Measurements from ENCODE around the gene WBP2. TPM values are rescaled to one million over a fixed set of nuclear protein-coding genes. Genes with fewer than 3 reads are reported as not detected.
"Not testable (repeated sequence)": the region's sequence is repeated elsewhere in the genome, so short reads cannot be mapped to it uniquely, and the experiment has no call there.

The WBP2 gene
- total RNA-seq, 1 donor = 31.1 TPM

DNA sequence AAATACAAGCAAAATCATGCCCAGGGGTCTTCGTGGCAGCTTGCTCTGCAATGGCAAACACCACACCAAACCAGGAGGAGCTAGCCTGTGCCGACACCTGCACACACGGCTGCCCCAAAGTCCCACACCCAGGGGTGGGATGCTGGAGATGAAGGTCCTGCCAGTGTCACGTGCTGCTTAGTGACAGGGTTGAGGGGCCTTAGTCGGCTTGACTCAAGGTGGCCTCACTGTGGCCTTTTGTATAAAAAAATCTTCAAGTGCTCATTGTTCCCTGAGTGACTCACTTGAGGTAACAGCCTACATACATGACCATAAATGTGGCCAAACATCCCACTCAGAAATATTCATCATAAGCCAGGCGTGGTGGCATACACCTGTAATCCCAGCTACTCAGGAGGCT is 34.3 kb upstream of the WBP2 start:
- no peaks in the 10 kb centered on the region for H3K4me1 ChIP-seq (ENCODE audit: insufficient read depth, low read length)
- H3K4me2 ChIP-seq (ENCODE audit: insufficient read depth, low read length) = no peak overlapping the region
- no peak overlapping the region for H3K27ac ChIP-seq (ENCODE audit: low read depth, low read length)
- DNase-seq (ENCODE audit: insufficient read length, low spot score, missing footprints) = no peak
- peaks cover 6% of the 10 kb centered on the region for H3K79me2 ChIP-seq (ENCODE audit: insufficient read depth, low read length)
- H3K36me3 ChIP-seq (ENCODE audit: insufficient read depth, low read length) = peaks cover 20% of the 10 kb centered on the region
- no peaks in the 10 kb centered on the region for H3K9me3 ChIP-seq (ENCODE audit: low read depth, low read length)
- peaks cover 5% of the 10 kb centered on the region for H4K20me1 ChIP-seq (ENCODE audit: insufficient read depth, low read length)
- no peak overlapping the region for H3K4me3 ChIP-seq (ENCODE audit: insufficient read depth, low read length)
- no peaks in the 10 kb centered on the region for H3K27me3 ChIP-seq (ENCODE audit: insufficient read depth, low read length)
- no peak overlapping the region for H2AFZ ChIP-seq (ENCODE audit: low read length)
- TF ChIP-seq, protein P1, sequence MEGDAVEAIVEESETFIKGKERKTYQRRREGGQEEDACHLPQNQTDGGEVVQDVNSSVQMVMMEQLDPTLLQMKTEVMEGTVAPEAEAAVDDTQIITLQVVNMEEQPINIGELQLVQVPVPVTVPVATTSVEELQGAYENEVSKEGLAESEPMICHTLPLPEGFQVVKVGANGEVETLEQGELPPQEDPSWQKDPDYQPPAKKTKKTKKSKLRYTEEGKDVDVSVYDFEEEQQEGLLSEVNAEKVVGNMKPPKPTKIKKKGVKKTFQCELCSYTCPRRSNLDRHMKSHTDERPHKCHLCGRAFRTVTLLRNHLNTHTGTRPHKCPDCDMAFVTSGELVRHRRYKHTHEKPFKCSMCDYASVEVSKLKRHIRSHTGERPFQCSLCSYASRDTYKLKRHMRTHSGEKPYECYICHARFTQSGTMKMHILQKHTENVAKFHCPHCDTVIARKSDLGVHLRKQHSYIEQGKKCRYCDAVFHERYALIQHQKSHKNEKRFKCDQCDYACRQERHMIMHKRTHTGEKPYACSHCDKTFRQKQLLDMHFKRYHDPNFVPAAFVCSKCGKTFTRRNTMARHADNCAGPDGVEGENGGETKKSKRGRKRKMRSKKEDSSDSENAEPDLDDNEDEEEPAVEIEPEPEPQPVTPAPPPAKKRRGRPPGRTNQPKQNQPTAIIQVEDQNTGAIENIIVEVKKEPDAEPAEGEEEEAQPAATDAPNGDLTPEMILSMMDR (IDR thresholded peaks at IDR 0.05; ENCODE audit: extremely low read depth, low read depth, low read length) = no peak

DNA sequence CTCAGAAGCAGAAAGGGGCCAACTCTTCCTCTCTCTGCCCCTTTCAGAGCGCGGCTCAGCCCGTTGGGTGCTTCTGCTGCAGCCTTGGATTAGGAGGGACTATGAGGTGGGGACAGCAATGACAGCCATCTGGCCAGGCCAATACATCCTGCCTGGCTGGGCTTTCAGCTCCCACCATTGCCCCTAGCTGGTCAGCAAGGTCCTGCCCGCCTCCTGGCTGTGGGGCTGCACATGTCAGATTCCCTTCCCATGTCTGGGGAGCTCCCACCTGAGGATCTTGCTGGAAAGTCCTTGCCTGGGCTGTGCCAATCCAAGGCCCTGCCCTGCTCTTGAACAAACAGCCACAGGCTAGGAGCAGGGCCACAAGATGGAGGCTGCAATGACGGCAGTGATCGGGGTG is 33.3 kb upstream of the WBP2 start:
- H4K20me1 ChIP-seq (ENCODE audit: insufficient read depth, low read length) = peaks cover 5% of the 10 kb centered on the region
- H2AFZ ChIP-seq (ENCODE audit: low read length) = no peak overlapping the region
- no peaks in the 10 kb centered on the region for H3K79me2 ChIP-seq (ENCODE audit: insufficient read depth, low read length)
- no peak overlapping the region for H3K4me2 ChIP-seq (ENCODE audit: insufficient read depth, low read length)
- DNase-seq (ENCODE audit: insufficient read length, low spot score, missing footprints) = peak; percentile 11
- H3K4me3 ChIP-seq (ENCODE audit: insufficient read depth, low read length) = no peak overlapping the region
- H3K4me1 ChIP-seq (ENCODE audit: insufficient read depth, low read length) = no peaks in the 10 kb centered on the region
- H3K36me3 ChIP-seq (ENCODE audit: insufficient read depth, low read length) = peaks cover 20% of the 10 kb centered on the region
- no peaks in the 10 kb centered on the region for H3K27me3 ChIP-seq (ENCODE audit: insufficient read depth, low read length)
- TF ChIP-seq, protein P1 (IDR thresholded peaks at IDR 0.05; ENCODE audit: extremely low read depth, low read depth, low read length) = no peak
- no peaks in the 10 kb centered on the region for H3K9me3 ChIP-seq (ENCODE audit: low read depth, low read length)
- H3K27ac ChIP-seq (ENCODE audit: low read depth, low read length) = no peak overlapping the region

DNA sequence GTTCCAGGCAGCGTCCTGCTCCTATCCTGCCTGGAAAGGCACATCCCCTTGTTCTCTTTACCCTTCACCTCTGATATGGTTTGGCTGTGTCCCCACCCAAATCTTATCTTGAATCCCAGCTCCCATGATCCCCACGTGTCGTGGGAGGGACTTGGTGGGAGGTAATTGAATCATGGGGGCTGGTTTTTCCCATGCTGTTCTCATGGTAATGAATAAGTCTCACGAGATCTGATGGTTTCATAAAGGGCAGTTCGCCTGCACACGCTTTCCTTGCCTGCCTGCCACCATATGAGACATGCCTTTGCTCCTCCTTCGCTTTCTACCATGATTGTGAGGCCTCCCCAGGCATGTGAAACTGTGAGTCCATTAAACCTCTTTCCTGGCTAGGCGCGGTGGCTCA is 30.7 kb upstream of the WBP2 start:
- H3K27ac ChIP-seq (ENCODE audit: low read depth, low read length); H3K79me2 ChIP-seq (ENCODE audit: insufficient read depth, low read length); DNase-seq (ENCODE audit: insufficient read length, low spot score, missing footprints); H4K20me1 ChIP-seq (ENCODE audit: insufficient read depth, low read length); H3K27me3 ChIP-seq (ENCODE audit: insufficient read depth, low read length); H3K9me3 ChIP-seq (ENCODE audit: low read depth, low read length); H3K4me1 ChIP-seq (ENCODE audit: insufficient read depth, low read length); H3K4me2 ChIP-seq (ENCODE audit: insufficient read depth, low read length); H2AFZ ChIP-seq (ENCODE audit: low read length); H3K4me3 ChIP-seq (ENCODE audit: insufficient read depth, low read length): not testable (repeated sequence)
- H3K36me3 ChIP-seq (ENCODE audit: insufficient read depth, low read length) = peaks cover 12% of the 10 kb centered on the region

DNA sequence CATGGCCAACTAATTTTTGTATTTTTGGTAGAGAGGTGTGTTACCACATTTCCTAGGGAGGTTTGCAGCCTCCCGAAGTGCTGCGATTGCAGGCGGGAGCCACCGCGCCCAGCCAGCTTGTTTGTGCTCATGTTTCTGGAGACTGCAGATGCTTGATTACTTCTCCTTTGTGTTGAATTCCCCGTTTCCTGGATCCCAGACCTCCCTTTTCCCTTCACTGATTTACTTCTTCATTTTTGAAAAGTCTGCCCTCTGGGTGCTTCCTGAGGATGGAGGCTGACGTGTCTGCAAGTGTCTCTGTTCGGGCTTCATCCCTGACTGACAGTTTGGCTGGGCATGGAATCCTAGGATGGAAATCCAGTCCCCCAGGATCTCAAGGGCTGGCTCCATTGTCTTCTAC is 30.3 kb upstream of the WBP2 start:
- peak; percentile 15 for DNase-seq (ENCODE audit: insufficient read length, low spot score, missing footprints)
- Histone ChIP-seq H3K4me3 (ENCODE audit: insufficient read depth, low read length) (no peak overlapping the region), H3K36me3 (ENCODE audit: insufficient read depth, low read length) (peaks cover 8% of the 10 kb centered on the region), H3K27ac (ENCODE audit: low read depth, low read length) (no peak overlapping the region), H3K27me3 (ENCODE audit: insufficient read depth, low read length) (no peaks in the 10 kb centered on the region), H3K9me3 (ENCODE audit: low read depth, low read length) (no peaks in the 10 kb centered on the region), H3K79me2 (ENCODE audit: insufficient read depth, low read length) (no peaks in the 10 kb centered on the region), H3K4me2 (ENCODE audit: insufficient read depth, low read length) (no peak overlapping the region), H4K20me1 (ENCODE audit: insufficient read depth, low read length) (no peaks in the 10 kb centered on the region), H3K4me1 (ENCODE audit: insufficient read depth, low read length) (no peaks in the 10 kb centered on the region), H2AFZ (ENCODE audit: low read length) (no peak overlapping the region)
- TF ChIP-seq, protein P1 (IDR thresholded peaks at IDR 0.05; ENCODE audit: extremely low read depth, low read depth, low read length) = no peak

Measured in osteoblast (primary cell).